A673 (cell line): ENCODE results near the gene MAP3K6.

Experiments used
- CTCF ChIP-seq: fragments of 300-800, 200-600 bp; sonication (generic); conservative IDR thresholded peaks from 2 replicates; pipeline ENCODE4 v1.5.1; 2017; ENCODE audit warnings: low read depth, mild to moderate bottlenecking, antibody characterized with exemption, low read length, moderate library complexity, mixed read lengths
- EZH2 ChIP-seq: fragments of 200-600 bp; sonication (generic); IDR thresholded peaks from 2 replicates; pipeline ENCODE4 v1.6.1; 2017; ENCODE audit warnings: borderline replicate concordance, low read depth, mild to moderate bottlenecking, mixed read lengths, antibody characterized with exemption, low read length; ENCODE audit not compliant: poor library complexity, severe bottlenecking

- TF ChIP-seq CTCF (no peak), EZH2 (no peak)
Measured at GRCh38 chr1:27379564-27380122, 12.9 kb upstream of the MAP3K6 start.
